ENCODE results near the gene KCTD21. TPM values are rescaled to one million over a fixed set of nuclear protein-coding genes. Genes with fewer than 3 reads are reported as not detected.

The KCTD21 gene
- polyA plus RNA-seq, 3 donors from 2014 or later = 0.44 to 1.1 TPM; not detected in 1

- Mint-ChIP-seq H3K36me3 (peaks cover 4 to 14% (median 6%) of the 10 kb centered on the region in 3 donors), H3K4me3 (no peak overlapping the region)
- DNase-seq = no peak
These were observed 12.8 kb upstream of the KCTD21 start for GRCh38 chr11:78201096-78201818.

GRCh38 chr11:78200553-78200952, 12.1 kb upstream of the KCTD21 start:
- peaks cover 17 to 21% of the 10 kb centered on the region in 2 donors for H3K4me1 Mint-ChIP-seq

More at GRCh38 chr11:78201096-78201818, 12.8 kb upstream of the KCTD21 start:
- H3K27me3 Mint-ChIP-seq (ENCODE audit: low read depth in 3 of 3) = peaks cover 0 to 4% (median 2%) of the 10 kb centered on the region in 3 donors
- peak overlapping the region; percentile 6 to 88 (median 50) for H3K27ac Mint-ChIP-seq
- H3K4me1 Mint-ChIP-seq = peaks cover 17 to 21% of the 10 kb centered on the region in 2 donors
- H3K9me3 Mint-ChIP-seq = peaks cover 0 to 2% (median 0%) of the 10 kb centered on the region in 6 donors

DNA sequence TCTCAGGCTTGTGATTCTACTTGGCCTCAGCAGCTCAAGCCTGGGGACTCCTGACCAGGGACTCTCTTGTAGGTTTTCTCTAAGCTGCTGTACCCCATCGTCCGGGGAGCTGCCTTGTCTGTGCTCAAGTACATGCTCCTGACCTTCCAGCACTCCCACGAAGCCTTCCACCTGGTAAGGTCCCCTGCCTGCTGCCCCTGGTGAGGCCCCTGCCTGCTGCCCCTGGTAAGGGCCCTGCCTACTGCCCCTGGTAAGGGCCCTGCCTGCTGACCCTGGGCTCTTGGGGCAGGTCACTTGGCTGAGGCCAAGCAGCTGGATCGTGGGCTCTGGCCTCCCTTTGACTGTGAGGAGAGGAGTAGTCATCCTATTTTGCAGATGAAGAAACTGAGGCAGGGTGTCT, 11.6 kb upstream of the KCTD21 start:
- H3K9me3 Mint-ChIP-seq = peaks cover 0 to 2% (median 0%) of the 10 kb centered on the region in 6 donors
- peaks cover 4 to 13% (median 6%) of the 10 kb centered on the region in 3 donors for H3K36me3 Mint-ChIP-seq
- H3K27me3 Mint-ChIP-seq (ENCODE audit: low read depth in 3 of 3) = peaks cover 0 to 4% (median 2%) of the 10 kb centered on the region in 3 donors
- no peak overlapping the region for H3K4me3 Mint-ChIP-seq
- H3K4me1 Mint-ChIP-seq = peaks cover 17 to 21% of the 10 kb centered on the region in 2 donors
- no peak overlapping the region for H3K27ac Mint-ChIP-seq
- DNase-seq = no peak

More at GRCh38 chr11:78200553-78200952, 12.1 kb upstream of the KCTD21 start:
- Mint-ChIP-seq H3K9me3 (peaks cover 0 to 2% (median 0%) of the 10 kb centered on the region in 6 donors), H3K27me3 (ENCODE audit: low read depth in 3 of 3) (peaks cover 0 to 4% (median 2%) of the 10 kb centered on the region in 3 donors), H3K27ac (peak overlapping the region in 1 of 6 donors; percentile 60), H3K36me3 (peaks cover 4 to 13% (median 6%) of the 10 kb centered on the region in 3 donors), H3K4me3 (no peak overlapping the region)
- no peak for DNase-seq

GRCh38 chr11:78199653-78200015, 11.2 kb upstream of the KCTD21 start:
- no peak overlapping the region for H3K4me3 Mint-ChIP-seq
- H3K27ac Mint-ChIP-seq = no peak overlapping the region
- DNase-seq = no peak
- H3K27me3 Mint-ChIP-seq (ENCODE audit: low read depth in 3 of 3) = peaks cover 0 to 4% (median 2%) of the 10 kb centered on the region in 3 donors
- peaks cover 0 to 2% (median 0%) of the 10 kb centered on the region in 6 donors for H3K9me3 Mint-ChIP-seq
- peaks cover 17 to 21% of the 10 kb centered on the region in 2 donors for H3K4me1 Mint-ChIP-seq
- peaks cover 4 to 14% (median 7%) of the 10 kb centered on the region in 3 donors for H3K36me3 Mint-ChIP-seq

- peaks cover 4 to 18% (median 12%) of the 10 kb centered on the region in 3 donors for H3K36me3 Mint-ChIP-seq
- H3K27me3 Mint-ChIP-seq (ENCODE audit: low read depth in 3 of 3) = peaks cover 0 to 4% (median 0%) of the 10 kb centered on the region in 3 donors
- DNase-seq = no peak
- H3K4me1 Mint-ChIP-seq = peaks cover 17 to 21% of the 10 kb centered on the region in 2 donors
- H3K4me3 Mint-ChIP-seq = no peak overlapping the region
- no peak overlapping the region for H3K27ac Mint-ChIP-seq
- peaks cover 0 to 2% (median 0%) of the 10 kb centered on the region in 6 donors for H3K9me3 Mint-ChIP-seq
These were observed 10.7 kb upstream of the KCTD21 start for GRCh38 chr11:78199015-78199652.

- no peak overlapping the region for H3K4me3 Mint-ChIP-seq
- H3K36me3 Mint-ChIP-seq = peaks cover 4 to 18% (median 12%) of the 10 kb centered on the region in 3 donors
- DNase-seq = no peak
- H3K27me3 Mint-ChIP-seq (ENCODE audit: low read depth in 3 of 3) = peaks cover 0 to 4% (median 0%) of the 10 kb centered on the region in 3 donors
- H3K9me3 Mint-ChIP-seq = peaks cover 0 to 2% (median 0%) of the 10 kb centered on the region in 6 donors
- peaks cover 13 to 15% of the 10 kb centered on the region in 2 donors for H3K4me1 Mint-ChIP-seq
- no peak overlapping the region for H3K27ac Mint-ChIP-seq
These were observed 9.4 kb upstream of the KCTD21 start for GRCh38 chr11:78197816-78198215.

GRCh38 chr11:78196661-78197091, 8.2 kb upstream of the KCTD21 start:
- peaks cover 0 to 2% (median 0%) of the 10 kb centered on the region in 3 donors for H3K27me3 Mint-ChIP-seq (ENCODE audit: low read depth in 3 of 3)
- no peak for DNase-seq
- no peak overlapping the region for H3K27ac Mint-ChIP-seq
- no peak overlapping the region for H3K4me3 Mint-ChIP-seq
- peaks cover 0 to 2% (median 0%) of the 10 kb centered on the region in 6 donors for H3K9me3 Mint-ChIP-seq
- peaks cover 4 to 18% (median 9%) of the 10 kb centered on the region in 3 donors for H3K36me3 Mint-ChIP-seq
- peaks cover 3 to 4% of the 10 kb centered on the region in 2 donors for H3K4me1 Mint-ChIP-seq

DNA sequence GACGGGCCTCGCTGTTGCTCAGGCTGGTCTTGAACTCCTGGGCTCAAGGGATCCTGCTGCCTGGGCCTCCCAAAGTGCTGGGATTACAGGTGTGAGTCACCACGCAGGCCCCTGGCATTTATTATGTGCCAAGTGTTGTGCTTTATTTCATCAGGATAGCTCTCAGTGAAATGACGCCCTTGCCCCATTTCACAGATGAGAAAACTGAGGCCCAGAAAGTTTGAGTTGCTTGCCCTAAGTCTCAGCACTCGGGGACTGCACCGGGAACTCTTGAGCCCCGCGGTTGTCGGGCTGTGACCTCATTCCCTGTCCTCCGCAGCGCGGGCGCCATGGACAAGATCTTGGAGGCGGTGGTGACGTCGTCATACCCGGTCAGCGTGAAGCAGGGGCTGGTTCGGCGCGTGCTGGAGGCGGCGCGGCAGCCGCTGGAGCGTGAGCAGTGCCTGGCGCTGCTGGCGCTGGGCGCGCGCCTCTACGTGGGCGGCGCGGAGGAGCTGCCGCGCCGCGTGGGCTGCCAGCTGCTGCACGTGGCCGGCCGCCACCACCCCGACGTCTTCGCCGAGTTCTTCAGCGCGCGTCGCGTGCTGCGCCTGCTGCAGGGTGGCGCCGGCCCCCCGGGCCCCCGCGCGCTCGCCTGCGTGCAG, 7.6 kb upstream of the KCTD21 start:
- Mint-ChIP-seq H3K27ac (no peak overlapping the region), H3K36me3 (peaks cover 4 to 13% (median 9%) of the 10 kb centered on the region in 3 donors), H3K4me3 (no peak overlapping the region), H3K9me3 (peaks cover 0 to 2% (median 0%) of the 10 kb centered on the region in 6 donors), H3K4me1 (peaks cover 0 to 4% of the 10 kb centered on the region in 2 donors), H3K27me3 (ENCODE audit: low read depth in 3 of 3) (peaks cover 0 to 3% (median 0%) of the 10 kb centered on the region in 3 donors)
- no peak for DNase-seq

GRCh38 chr11:78194490-78194889, 6.1 kb upstream of the KCTD21 start:
- H3K4me3 Mint-ChIP-seq = no peak overlapping the region
- H3K27me3 Mint-ChIP-seq (ENCODE audit: low read depth in 3 of 3) = peaks cover 0 to 3% (median 1%) of the 10 kb centered on the region in 3 donors
- DNase-seq = no peak
- peaks cover 12 to 14% of the 10 kb centered on the region in 2 donors for H3K4me1 Mint-ChIP-seq
- H3K9me3 Mint-ChIP-seq = peaks cover 0 to 2% (median 0%) of the 10 kb centered on the region in 6 donors
- H3K27ac Mint-ChIP-seq = peak overlapping the region in 1 of 6 donors; percentile 3
- peaks cover 4 to 10% (median 9%) of the 10 kb centered on the region in 3 donors for H3K36me3 Mint-ChIP-seq

GRCh38 chr11:78193806-78194205, 5.4 kb upstream of the KCTD21 start:
- no peak for DNase-seq
- Mint-ChIP-seq H3K27ac (no peak overlapping the region), H3K9me3 (peaks cover 0 to 2% (median 0%) of the 10 kb centered on the region in 6 donors), H3K36me3 (peaks cover 4 to 10% (median 9%) of the 10 kb centered on the region in 3 donors), H3K4me3 (no peak overlapping the region), H3K27me3 (ENCODE audit: low read depth in 3 of 3) (peaks cover 0 to 3% (median 1%) of the 10 kb centered on the region in 3 donors), H3K4me1 (peaks cover 17 to 20% of the 10 kb centered on the region in 2 donors)

GRCh38 chr11:78192911-78193351, 4.5 kb upstream of the KCTD21 start:
- Mint-ChIP-seq H3K27ac (peak overlapping the region in 1 of 6 donors; percentile 71), H3K36me3 (peaks cover 0 to 9% (median 5%) of the 10 kb centered on the region in 3 donors), H3K4me1 (peaks cover 19 to 24% of the 10 kb centered on the region in 2 donors), H3K4me3 (no peak overlapping the region), H3K27me3 (ENCODE audit: low read depth in 3 of 3) (peaks cover 0 to 2% (median 1%) of the 10 kb centered on the region in 3 donors), H3K9me3 (peaks cover 0 to 2% (median 0%) of the 10 kb centered on the region in 6 donors)
- DNase-seq = no peak

DNA sequence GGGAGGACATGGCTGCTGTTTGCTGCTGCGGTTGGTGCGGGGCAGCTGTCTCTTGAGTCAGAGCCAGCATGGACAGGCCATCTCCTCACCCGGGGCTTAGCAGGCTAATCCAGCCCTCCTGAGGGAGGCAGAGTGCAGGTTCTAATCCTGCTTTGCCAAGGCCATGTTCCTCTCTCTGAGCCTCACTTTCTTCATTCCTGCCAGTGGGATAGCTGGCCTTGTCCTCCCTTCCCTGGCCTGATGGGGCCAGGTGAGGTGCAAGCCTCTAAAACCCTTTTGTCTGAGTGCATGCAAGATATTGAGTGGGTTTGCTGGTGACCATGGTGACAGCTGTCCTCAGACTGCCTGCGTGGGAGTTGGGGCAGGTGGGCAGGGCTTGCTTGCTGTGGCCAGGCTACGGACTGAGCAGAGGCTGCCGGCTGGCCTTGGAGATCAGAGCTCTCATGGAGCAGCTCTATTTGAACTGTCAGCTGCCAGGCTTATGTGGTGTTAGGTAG, 3.8 kb upstream of the KCTD21 start:
- Mint-ChIP-seq H3K36me3 (peaks cover 0 to 9% (median 5%) of the 10 kb centered on the region in 3 donors), H3K4me1 (peaks cover 25 to 31% of the 10 kb centered on the region in 2 donors), H3K27ac (no peak overlapping the region), H3K4me3 (peak overlapping the region in 1 of 5 donors; percentile 17), H3K9me3 (peaks cover 0 to 2% (median 0%) of the 10 kb centered on the region in 6 donors), H3K27me3 (ENCODE audit: low read depth in 3 of 3) (peaks cover 0 to 2% (median 1%) of the 10 kb centered on the region in 3 donors)
- DNase-seq = no peak

Data from immature natural killer cell (primary cell).